ENCODE data around the gene CASP10.

- no peak for TF ChIP-seq MAFK (IDR thresholded peaks at IDR 0.05; ENCODE audit: low read depth, low read length)
- TF ChIP-seq, protein P1, sequence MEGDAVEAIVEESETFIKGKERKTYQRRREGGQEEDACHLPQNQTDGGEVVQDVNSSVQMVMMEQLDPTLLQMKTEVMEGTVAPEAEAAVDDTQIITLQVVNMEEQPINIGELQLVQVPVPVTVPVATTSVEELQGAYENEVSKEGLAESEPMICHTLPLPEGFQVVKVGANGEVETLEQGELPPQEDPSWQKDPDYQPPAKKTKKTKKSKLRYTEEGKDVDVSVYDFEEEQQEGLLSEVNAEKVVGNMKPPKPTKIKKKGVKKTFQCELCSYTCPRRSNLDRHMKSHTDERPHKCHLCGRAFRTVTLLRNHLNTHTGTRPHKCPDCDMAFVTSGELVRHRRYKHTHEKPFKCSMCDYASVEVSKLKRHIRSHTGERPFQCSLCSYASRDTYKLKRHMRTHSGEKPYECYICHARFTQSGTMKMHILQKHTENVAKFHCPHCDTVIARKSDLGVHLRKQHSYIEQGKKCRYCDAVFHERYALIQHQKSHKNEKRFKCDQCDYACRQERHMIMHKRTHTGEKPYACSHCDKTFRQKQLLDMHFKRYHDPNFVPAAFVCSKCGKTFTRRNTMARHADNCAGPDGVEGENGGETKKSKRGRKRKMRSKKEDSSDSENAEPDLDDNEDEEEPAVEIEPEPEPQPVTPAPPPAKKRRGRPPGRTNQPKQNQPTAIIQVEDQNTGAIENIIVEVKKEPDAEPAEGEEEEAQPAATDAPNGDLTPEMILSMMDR (conservative IDR thresholded peaks at IDR 0.05; ENCODE audit: low read depth, low read length): no peak
- TF ChIP-seq RFX5 (IDR thresholded peaks at IDR 0.05; ENCODE audit: low read depth, low read length): no peak
- TF ChIP-seq POLR2A (IDR thresholded peaks at IDR 0.05; ENCODE audit: low read depth, low read length): no peak
- TF ChIP-seq SMC3 (IDR thresholded peaks at IDR 0.05; ENCODE audit: low read depth, low read length): no peak
- TF ChIP-seq RAD21 (IDR thresholded peaks at IDR 0.05; ENCODE audit: low read length): no peak
- TF ChIP-seq CEBPB (IDR thresholded peaks at IDR 0.05; ENCODE audit: low read depth, low read length): no peak
- TF ChIP-seq USF2 (IDR thresholded peaks at IDR 0.05; ENCODE audit: low read depth, low read length): no peak
- no peak for TF ChIP-seq MAZ (IDR thresholded peaks at IDR 0.05; ENCODE audit: borderline replicate concordance, low read depth, low read length)
- TF ChIP-seq, protein P2, sequence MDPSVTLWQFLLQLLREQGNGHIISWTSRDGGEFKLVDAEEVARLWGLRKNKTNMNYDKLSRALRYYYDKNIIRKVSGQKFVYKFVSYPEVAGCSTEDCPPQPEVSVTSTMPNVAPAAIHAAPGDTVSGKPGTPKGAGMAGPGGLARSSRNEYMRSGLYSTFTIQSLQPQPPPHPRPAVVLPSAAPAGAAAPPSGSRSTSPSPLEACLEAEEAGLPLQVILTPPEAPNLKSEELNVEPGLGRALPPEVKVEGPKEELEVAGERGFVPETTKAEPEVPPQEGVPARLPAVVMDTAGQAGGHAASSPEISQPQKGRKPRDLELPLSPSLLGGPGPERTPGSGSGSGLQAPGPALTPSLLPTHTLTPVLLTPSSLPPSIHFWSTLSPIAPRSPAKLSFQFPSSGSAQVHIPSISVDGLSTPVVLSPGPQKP (IDR thresholded peaks at IDR 0.05; ENCODE audit: borderline replicate concordance, low read depth, low read length): no peak
- TF ChIP-seq CHD1 (IDR thresholded peaks at IDR 0.05; ENCODE audit: low read depth, low read length): no peak
- no peak for TF ChIP-seq RCOR1 (IDR thresholded peaks at IDR 0.05; ENCODE audit: insufficient replicate concordance, low read length)
- no peak for TF ChIP-seq MXI1 (IDR thresholded peaks at IDR 0.05; ENCODE audit: borderline replicate concordance, low read depth, low read length)
- no peak for TF ChIP-seq BHLHE40 (IDR thresholded peaks at IDR 0.05; ENCODE audit: low read depth, low read length)
Observed at GRCh38 chr2:201137505-201138400, 45.2 kb upstream of the CASP10 start.

All from IMR-90 (cell line).